NT2/D1 (cell line): ENCODE data around the gene ANKLE2.

Experiments
- DNase-seq: peaks from one replicate; pipeline ENCODE4 v3.0.0-alpha.2; 2011; ENCODE audit warnings: low read depth, low spot score
- H3K27me3 ChIP-seq: 2 replicates; pipeline ENCODE4 v1.6.0; 2011; ENCODE audit warnings: mild to moderate bottlenecking; ENCODE audit not compliant: insufficient read length, insufficient read depth
- H3K36me3 ChIP-seq: 2 replicates; pipeline ENCODE4 v1.6.1; 2011; ENCODE audit warnings: mild to moderate bottlenecking, low read length, mixed read lengths; ENCODE audit not compliant: insufficient read depth, insufficient read length
- H3K4me1 ChIP-seq: 2 replicates; pipeline ENCODE4 v1.5.1; 2011; ENCODE audit not compliant: insufficient read depth, insufficient read length
- H3K4me3 ChIP-seq: 2 replicates; pipeline ENCODE4 v1.5.1; 2011; ENCODE audit warnings: low read depth; ENCODE audit not compliant: insufficient read length
- H3K9ac ChIP-seq: 2 replicates; pipeline ENCODE4 v1.6.0; 2011; ENCODE audit warnings: low read depth; ENCODE audit not compliant: insufficient read length
- H3K9me3 ChIP-seq: 2 replicates; pipeline ENCODE4 v1.5.1; 2011; ENCODE audit warnings: mild to moderate bottlenecking, low read length; ENCODE audit not compliant: insufficient read depth
- SUZ12 ChIP-seq: IDR thresholded peaks from 2 replicates; pipeline ENCODE4 v1.6.1; 2011; ENCODE audit not compliant: insufficient read length, insufficient read depth; ENCODE audit errors: extremely low read depth
- YY1 ChIP-seq: IDR thresholded peaks from 2 replicates; pipeline ENCODE4 v1.6.1; 2011; ENCODE audit not compliant: insufficient read length, insufficient read depth
- ZNF274 ChIP-seq: IDR thresholded peaks from 2 replicates; pipeline ENCODE4 v1.6.1; 2011; ENCODE audit warnings: mild to moderate bottlenecking, low read depth, low read length

The ANKLE2 gene

GRCh38 chr12:132739600-132740312, 21.9 kb downstream of the ANKLE2 start:
- H3K4me1 ChIP-seq: no peaks in the 10 kb centered on the region
- H3K9me3 ChIP-seq: no peaks in the 10 kb centered on the region
- DNase-seq: no peak
- no peaks in the 10 kb centered on the region for H3K27me3 ChIP-seq
- H3K36me3 ChIP-seq: peaks cover 95% of the 10 kb centered on the region
- no peak overlapping the region for H3K9ac ChIP-seq
- H3K4me3 ChIP-seq: no peak overlapping the region
- no peak for TF ChIP-seq ZNF274
- TF ChIP-seq SUZ12: no peak
- no peak for TF ChIP-seq YY1

- H3K4me3 ChIP-seq: no peak overlapping the region
- no peak overlapping the region for H3K9ac ChIP-seq
- H3K36me3 ChIP-seq: peaks cover 97% of the 10 kb centered on the region
- DNase-seq: no peak
- H3K27me3 ChIP-seq: no peaks in the 10 kb centered on the region
- no peaks in the 10 kb centered on the region for H3K4me1 ChIP-seq
- H3K9me3 ChIP-seq: no peaks in the 10 kb centered on the region
- TF ChIP-seq SUZ12 (no peak), YY1 (no peak), ZNF274 (no peak)
Measured at GRCh38 chr12:132736913-132737312, 24.7 kb downstream of the ANKLE2 start.

GRCh38 chr12:132736378-132736777, 25.3 kb downstream of the ANKLE2 start:
- H3K4me3 ChIP-seq: no peak overlapping the region
- no peaks in the 10 kb centered on the region for H3K27me3 ChIP-seq
- no peak overlapping the region for H3K9ac ChIP-seq
- H3K9me3 ChIP-seq: no peaks in the 10 kb centered on the region
- H3K4me1 ChIP-seq: no peaks in the 10 kb centered on the region
- DNase-seq: no peak
- peaks cover 97% of the 10 kb centered on the region for H3K36me3 ChIP-seq
- TF ChIP-seq YY1: no peak
- no peak for TF ChIP-seq SUZ12
- TF ChIP-seq ZNF274: no peak

- H3K36me3 ChIP-seq: peaks cover 97% of the 10 kb centered on the region
- no peak for DNase-seq
- no peak for TF ChIP-seq YY1
- no peak for TF ChIP-seq ZNF274
- no peak for TF ChIP-seq SUZ12
Measured at GRCh38 chr12:132735496-132735895, 26.1 kb downstream of the ANKLE2 start.

GRCh38 chr12:132734206-132734605, 27.4 kb downstream of the ANKLE2 start:
- Histone ChIP-seq H3K4me1 (no peaks in the 10 kb centered on the region), H3K9ac (no peak overlapping the region), H3K9me3 (peaks cover 16% of the 10 kb centered on the region; the same call in 1 of the 2 replicates), H3K27me3 (no peaks in the 10 kb centered on the region), H3K4me3 (no peak overlapping the region), H3K36me3 (peaks cover 94% of the 10 kb centered on the region)
- TF ChIP-seq YY1 (no peak), SUZ12 (no peak), ZNF274 (no peak)
- no peak for DNase-seq

More at GRCh38 chr12:132735496-132735895, 26.1 kb downstream of the ANKLE2 start:
- no peaks in the 10 kb centered on the region for H3K27me3 ChIP-seq
- H3K9ac ChIP-seq: no peak overlapping the region
- H3K4me1 ChIP-seq: no peaks in the 10 kb centered on the region
- no peak overlapping the region for H3K4me3 ChIP-seq
- H3K9me3 ChIP-seq: peaks cover 5% of the 10 kb centered on the region; the same call in 1 of the 2 replicates

GRCh38 chr12:132731574-132731973, 30.1 kb downstream of the ANKLE2 start:
- Histone ChIP-seq H3K27me3 (no peaks in the 10 kb centered on the region), H3K4me1 (no peaks in the 10 kb centered on the region), H3K9ac (no peak overlapping the region), H3K4me3 (no peak overlapping the region), H3K36me3 (peaks cover 96% of the 10 kb centered on the region), H3K9me3 (peaks cover 16% of the 10 kb centered on the region; the same call in 1 of the 2 replicates)
- TF ChIP-seq ZNF274: no peak
- no peak for TF ChIP-seq SUZ12
- no peak for TF ChIP-seq YY1
- no peak for DNase-seq

GRCh38 chr12:132730353-132730752, 31.3 kb downstream of the ANKLE2 start:
- Histone ChIP-seq H3K4me1 (no peaks in the 10 kb centered on the region), H3K9ac (no peak overlapping the region), H3K27me3 (no peaks in the 10 kb centered on the region), H3K36me3 (peaks cover 97% of the 10 kb centered on the region), H3K9me3 (peaks cover 16% of the 10 kb centered on the region; the same call in 1 of the 2 replicates), H3K4me3 (no peak overlapping the region)
- DNase-seq: no peak
- TF ChIP-seq YY1: no peak
- TF ChIP-seq ZNF274: no peak
- no peak for TF ChIP-seq SUZ12
